HG02870 (cell line): ENCODE results near the gene LHPP.

Experiments
- ATAC-seq: cut with Tn5 transposase; IDR thresholded peaks from one replicate; pipeline ENCODE4 v1.9.1; 2021; ENCODE audit warnings: mild to moderate bottlenecking, moderate library complexity; ENCODE audit not compliant: unreplicated experiment

Gene LHPP

GRCh38 chr10:124652200-124652599 is 190.6 kb downstream of the LHPP start:
- no peak for ATAC-seq

- ATAC-seq, result no peak
These were observed 191.1 kb downstream of the LHPP start for GRCh38 chr10:124652701-124653100.

GRCh38 chr10:124653311-124653710 is 191.7 kb downstream of the LHPP start:
- no peak for ATAC-seq

DNA sequence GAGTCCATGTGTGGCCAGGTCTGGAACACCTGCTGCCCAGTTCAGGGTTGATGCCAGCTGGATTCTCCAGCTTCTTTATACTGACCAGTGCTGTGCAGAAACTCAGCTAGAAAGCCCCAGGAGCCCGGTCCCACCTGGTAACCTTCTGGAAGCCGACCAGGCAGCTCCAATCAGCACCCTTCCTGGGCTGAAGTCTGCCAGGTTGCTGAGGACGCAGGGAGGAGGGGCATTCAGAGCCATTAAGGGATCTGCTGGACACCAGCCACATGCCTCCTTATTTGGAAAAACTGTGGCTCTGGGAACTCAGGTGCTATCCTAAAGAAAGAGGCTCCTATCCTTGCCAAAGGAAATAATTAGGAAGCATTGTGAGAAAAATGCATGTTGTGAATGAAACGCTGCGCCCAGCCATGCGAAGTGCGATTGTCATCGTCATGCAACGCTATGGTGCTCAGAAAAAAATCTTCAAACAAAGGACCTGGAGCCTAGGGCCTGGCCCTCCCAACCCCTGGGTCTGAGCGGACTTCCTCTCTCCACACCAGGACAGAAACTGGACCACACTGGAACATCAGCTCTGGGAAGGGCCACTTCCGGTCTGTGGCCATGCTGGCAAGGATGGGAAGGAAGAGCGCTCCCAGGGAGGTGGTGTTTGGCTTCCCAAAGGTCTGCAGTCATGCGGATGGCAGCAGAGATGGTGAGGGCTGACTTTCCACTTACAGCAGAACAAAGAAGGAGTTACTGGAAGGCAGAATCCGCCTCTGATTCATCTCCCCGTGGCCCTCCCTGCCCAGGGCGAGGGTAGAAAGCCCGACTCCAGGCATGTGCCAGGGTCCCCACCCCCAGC is 192.4 kb downstream of the LHPP start:
- no peak for ATAC-seq

- no peak for ATAC-seq
These were observed 193.1 kb downstream of the LHPP start for GRCh38 chr10:124654686-124655085.

DNA sequence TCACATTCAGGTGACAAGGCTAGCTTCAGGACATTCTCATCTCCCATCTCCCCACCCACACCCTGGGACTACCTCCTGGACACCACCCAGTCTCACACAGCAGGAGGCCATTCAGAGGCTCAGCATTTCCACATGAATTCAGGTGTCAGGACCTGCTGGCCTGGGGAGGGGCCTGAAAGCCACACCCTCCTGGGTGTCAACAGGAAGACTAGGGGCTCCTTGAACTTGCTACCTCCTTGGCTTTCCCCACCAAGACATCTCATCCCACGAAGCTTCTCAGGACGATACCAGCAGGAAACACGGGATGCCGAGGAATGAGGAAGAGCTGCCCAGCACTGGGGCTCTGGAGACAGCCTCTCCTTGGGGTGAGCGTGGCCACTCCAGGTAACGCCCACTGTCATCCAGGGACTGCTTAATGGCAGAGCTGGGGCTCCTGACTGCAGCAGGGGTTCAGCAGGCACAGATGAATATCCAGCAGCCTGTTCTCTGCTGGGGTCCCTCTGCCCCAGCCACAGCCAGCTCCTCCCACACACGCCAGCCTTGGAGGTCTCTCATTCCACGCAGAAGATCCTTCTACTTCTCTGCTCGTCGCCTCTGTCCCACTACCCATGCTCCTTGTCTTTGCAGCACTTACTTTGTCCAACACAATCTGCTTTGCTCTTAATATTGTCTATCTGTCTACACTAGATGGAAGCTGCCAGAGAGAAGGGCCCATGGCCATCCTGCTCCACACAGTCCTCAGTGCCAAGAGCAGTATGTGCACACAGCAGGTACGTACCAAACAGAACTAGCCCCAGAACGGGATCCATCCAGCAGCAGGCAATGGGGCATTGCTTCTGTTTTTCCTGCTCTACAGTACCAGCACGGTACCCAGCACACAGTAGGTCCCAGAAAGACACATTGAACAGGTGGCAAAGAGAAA is 193.8 kb downstream of the LHPP start:
- no peak for ATAC-seq

DNA sequence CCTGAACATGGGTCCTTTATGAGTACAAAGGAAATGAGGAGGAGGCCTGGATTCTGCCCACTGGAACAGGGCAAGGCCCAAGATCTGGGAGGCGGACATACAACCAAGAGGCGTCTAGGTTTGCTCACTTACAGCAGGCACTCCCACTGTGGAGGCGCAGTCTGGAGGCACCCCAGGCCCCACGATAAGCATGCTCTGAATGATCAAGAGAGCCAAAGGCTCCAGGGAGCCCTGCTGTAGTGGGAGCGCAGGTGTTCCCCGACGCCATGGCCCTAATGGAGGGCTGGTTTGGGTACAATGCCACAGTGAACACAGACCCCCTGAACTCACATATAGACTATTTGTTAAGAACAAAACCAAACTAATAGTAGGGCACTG is 194.5 kb downstream of the LHPP start:
- ATAC-seq, result no peak

- ATAC-seq, result no peak
These were observed 194.9 kb downstream of the LHPP start for GRCh38 chr10:124656541-124656940.

DNA sequence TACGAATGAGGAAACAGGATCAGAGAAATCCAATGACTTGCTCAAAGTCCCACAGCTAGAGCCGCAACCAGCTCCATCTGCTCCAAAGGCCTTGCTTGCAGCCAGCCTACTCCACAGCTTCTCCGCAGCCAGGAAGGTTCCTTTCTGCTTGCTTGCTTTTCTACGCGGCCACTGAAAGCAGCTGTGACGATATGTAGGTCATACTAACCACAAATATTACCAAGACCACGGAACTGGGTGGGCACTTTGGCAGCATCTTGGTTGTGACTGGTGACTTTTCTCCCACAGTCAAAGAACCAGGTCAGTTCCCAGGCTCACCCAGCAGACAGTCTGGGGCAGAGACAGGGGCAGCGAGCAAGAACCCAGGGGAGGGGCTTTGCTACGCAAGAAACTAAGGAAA is 196.2 kb downstream of the LHPP start:
- no peak for ATAC-seq

DNA sequence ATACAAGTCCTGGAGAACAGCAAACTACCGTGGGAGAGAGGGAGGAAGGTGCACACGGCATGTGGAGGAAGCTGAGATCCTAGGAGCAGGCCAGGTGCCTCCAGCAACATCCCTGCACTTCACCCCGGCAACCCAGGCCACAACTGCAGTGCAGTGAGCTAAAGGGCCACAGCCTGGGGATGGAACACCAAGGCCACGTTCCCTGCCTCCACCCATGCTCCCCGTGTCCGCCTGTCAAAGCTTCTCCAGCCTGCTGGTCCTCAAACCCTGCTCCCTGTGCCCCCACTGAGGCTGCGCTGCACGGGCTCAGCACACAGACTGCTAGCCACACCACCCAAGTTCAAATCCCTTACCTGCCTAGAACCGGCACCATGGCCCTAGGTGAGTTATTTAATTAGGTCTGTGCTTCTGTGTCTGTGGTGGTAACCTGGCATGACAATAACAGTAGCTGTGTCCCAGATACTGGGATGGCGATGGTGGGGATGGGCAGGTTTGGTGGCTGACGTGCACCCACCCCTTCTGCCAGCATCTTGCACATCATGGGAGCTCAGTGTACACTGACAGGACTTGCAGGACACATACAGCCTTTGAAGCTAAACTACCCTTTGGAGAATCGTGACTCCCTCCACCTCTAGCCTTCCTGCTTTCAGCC is 197.1 kb downstream of the LHPP start:
- ATAC-seq, result no peak

DNA sequence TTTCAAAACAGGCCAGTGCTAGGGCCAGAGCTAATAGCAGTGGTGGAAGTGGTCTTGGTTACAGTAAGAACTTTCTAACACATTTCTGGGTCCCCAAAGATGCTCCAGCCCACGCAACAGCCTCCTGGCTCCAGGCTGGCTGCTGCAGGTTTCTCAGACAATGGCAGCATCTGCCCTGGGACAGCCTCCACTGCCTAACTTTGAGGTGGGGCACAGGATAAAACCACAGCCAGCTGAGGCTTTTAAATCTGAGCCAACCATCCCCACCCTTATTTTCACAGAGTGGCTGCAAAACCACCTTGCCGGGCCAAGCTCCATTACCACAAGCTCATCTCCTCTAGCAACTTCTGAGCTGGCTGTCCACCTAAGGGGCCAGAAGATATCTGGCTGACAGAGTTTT is 197.8 kb downstream of the LHPP start:
- no peak for ATAC-seq

GRCh38 chr10:124660404-124661125 is 198.9 kb downstream of the LHPP start:
- ATAC-seq, result no peak

DNA sequence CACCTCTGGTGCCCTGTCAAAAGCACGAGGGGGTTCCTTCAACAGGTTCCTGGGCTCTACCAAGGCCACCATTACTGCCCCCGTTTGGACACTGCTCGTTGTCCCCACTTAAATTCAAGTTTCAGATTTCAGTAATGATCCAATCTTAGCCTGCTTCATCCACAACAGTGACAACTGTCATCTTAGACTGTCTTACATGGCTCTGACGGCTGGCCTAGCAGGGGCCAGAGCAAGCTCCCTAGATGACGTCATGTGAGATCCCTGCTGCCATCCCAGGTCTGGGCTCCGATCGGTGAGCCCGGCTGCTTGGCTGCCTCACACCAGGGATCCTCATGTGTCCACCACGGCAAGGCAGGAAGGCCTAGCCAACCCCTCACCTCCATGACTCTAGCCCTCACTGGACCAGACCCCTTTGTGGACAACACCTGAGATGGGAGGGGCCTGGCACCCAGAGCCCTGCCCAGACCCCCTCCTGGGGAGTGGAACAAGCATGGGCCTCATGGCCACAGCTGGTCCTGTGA is 200.1 kb downstream of the LHPP start:
- ATAC-seq, result no peak

- ATAC-seq, result no peak
These were observed 201.6 kb downstream of the LHPP start for GRCh38 chr10:124663228-124663627.
